Astrocyte (in vitro differentiated cells and primary cell): Measurements from ENCODE around the gene CMPK1. TPM values are rescaled to one million over a fixed set of nuclear protein-coding genes. Genes with fewer than 3 reads are reported as not detected.

Experiments
- DNase-seq: peaks from one replicate; pipeline ENCODE4 v3.0.0-alpha.2; 2010; ENCODE audit warnings: low read depth
- FAIRE-seq: peaks from 2 replicates; lab custom pipeline; 2011; peaks lifted over from hg19 to GRCh38; lab: Jason Lieb, UNC
- H2AFZ ChIP-seq: 2 replicates; pipeline ENCODE4 v1.6.0; 2012; ENCODE audit warnings: low read depth, low read length, inconsistent platforms
- H3K27ac ChIP-seq: 2 replicates; pipeline ENCODE4 v1.5.1; 2011; ENCODE audit warnings: low read depth, low read length, inconsistent platforms
- H3K27me3 ChIP-seq: 2 replicates; pipeline ENCODE4 v1.6.0; 2011; ENCODE audit warnings: low read length, inconsistent platforms; ENCODE audit not compliant: insufficient read depth
- H3K36me3 ChIP-seq: 2 replicates; pipeline ENCODE4 v1.5.1; 2011; ENCODE audit warnings: low read length, inconsistent platforms; ENCODE audit not compliant: insufficient read depth
- H3K4me1 ChIP-seq: 2 replicates; pipeline ENCODE4 v1.5.1; 2011; ENCODE audit warnings: low read length, inconsistent platforms; ENCODE audit not compliant: insufficient read depth
- H3K4me2 ChIP-seq: 2 replicates; pipeline ENCODE4 v1.6.0; 2012; ENCODE audit warnings: low read length, inconsistent platforms
- H3K4me3 ChIP-seq: 2 replicates; pipeline ENCODE4 v1.5.1; 2011; ENCODE audit warnings: low read depth, mild to moderate bottlenecking, low read length, inconsistent platforms; ENCODE audit not compliant: insufficient read depth
- H3K79me2 ChIP-seq: 2 replicates; pipeline ENCODE4 v1.6.0; 2012; ENCODE audit warnings: mild to moderate bottlenecking, low read length, inconsistent platforms; ENCODE audit not compliant: insufficient read depth
- H3K9ac ChIP-seq: 2 replicates; pipeline ENCODE4 v1.6.0; 2012; ENCODE audit warnings: mild to moderate bottlenecking, low read length, inconsistent platforms
- H3K9me3 ChIP-seq: 2 replicates; pipeline ENCODE4 v1.5.1; 2012; ENCODE audit warnings: low read depth, mild to moderate bottlenecking, low read length, inconsistent platforms; ENCODE audit not compliant: insufficient read depth
- H4K20me1 ChIP-seq: 2 replicates; pipeline ENCODE4 v1.6.0; 2012; ENCODE audit warnings: low read length, inconsistent platforms; ENCODE audit not compliant: insufficient read depth
- H3K27ac Mint-ChIP-seq: one replicate; pipeline ENCODE4 v1.8.0; 2021; ENCODE audit warnings: mild to moderate bottlenecking, mixed read lengths; ENCODE audit not compliant: unreplicated experiment
- H3K27me3 Mint-ChIP-seq: one replicate; pipeline ENCODE4 v1.8.0; 2021; ENCODE audit warnings: low read depth, mixed read lengths; ENCODE audit not compliant: unreplicated experiment
- H3K36me3 Mint-ChIP-seq: one replicate; pipeline ENCODE4 v1.8.0; 2021; ENCODE audit warnings: low read depth, mixed read lengths; ENCODE audit not compliant: unreplicated experiment
- H3K4me1 Mint-ChIP-seq: one replicate; pipeline ENCODE4 v1.8.0; 2021; ENCODE audit warnings: low read depth, mixed read lengths; ENCODE audit not compliant: unreplicated experiment
- H3K4me3 Mint-ChIP-seq: one replicate; pipeline ENCODE4 v1.8.0; 2021; ENCODE audit warnings: mild to moderate bottlenecking, moderate library complexity, mixed read lengths; ENCODE audit not compliant: unreplicated experiment
- H3K9me3 Mint-ChIP-seq: one replicate; pipeline ENCODE4 v1.8.0; 2021; ENCODE audit warnings: mild to moderate bottlenecking, mixed read lengths; ENCODE audit not compliant: unreplicated experiment
- CTCF ChIP-seq: IDR thresholded peaks from 2 replicates; pipeline ENCODE4 v1.5.1; 2011; ENCODE audit warnings: low read depth, mild to moderate bottlenecking, inconsistent platforms, low read length, moderate library complexity; ENCODE audit not compliant: insufficient read depth
- EZH2 ChIP-seq: IDR thresholded peaks from 2 replicates; pipeline ENCODE4 v1.6.1; 2012; ENCODE audit warnings: mild to moderate bottlenecking, low read length, inconsistent platforms; ENCODE audit not compliant: insufficient read depth
- total RNA-seq: library from RNA; stranded (reverse); gene quantifications from 2 replicates; pipeline ENCODE4 v1.2.1, GENCODE V29; 2021

The CMPK1 gene
- total RNA-seq, 1 donor from 2014 or later: 136 TPM

- TF ChIP-seq EZH2: no peak
- TF ChIP-seq CTCF: no peak
- Histone ChIP-seq H3K79me2 (no peaks in the 10 kb centered on the region), H3K4me2 (no peak overlapping the region), H3K27ac (no peak overlapping the region), H3K27me3 (peaks cover 12% of the 10 kb centered on the region), H3K4me3 (no peak overlapping the region), H2AFZ (no peak overlapping the region), H3K36me3 (no peaks in the 10 kb centered on the region), H3K9ac (no peak overlapping the region), H4K20me1 (no peaks in the 10 kb centered on the region), H3K9me3 (no peaks in the 10 kb centered on the region), H3K4me1 (peaks cover 13% of the 10 kb centered on the region)
- no peak for DNase-seq
- FAIRE-seq: peak; percentile 26
- H3K27me3 Mint-ChIP-seq: peaks cover 25% of the 10 kb centered on the region
- H3K36me3 Mint-ChIP-seq: no peaks in the 10 kb centered on the region
- no peaks in the 10 kb centered on the region for H3K9me3 Mint-ChIP-seq
- peaks cover 24% of the 10 kb centered on the region for H3K4me1 Mint-ChIP-seq
- no peak overlapping the region for H3K4me3 Mint-ChIP-seq
- H3K27ac Mint-ChIP-seq: no peak overlapping the region
Observed at GRCh38 chr1:47410068-47410455, 76.5 kb downstream of the CMPK1 start.

GRCh38 chr1:47411436-47411835, 77.8 kb downstream of the CMPK1 start:
- Histone ChIP-seq H3K36me3 (no peaks in the 10 kb centered on the region), H3K27ac (no peak overlapping the region), H3K4me1 (peaks cover 13% of the 10 kb centered on the region), H3K9me3 (no peaks in the 10 kb centered on the region), H2AFZ (no peak overlapping the region), H3K4me3 (no peak overlapping the region), H4K20me1 (no peaks in the 10 kb centered on the region), H3K4me2 (no peak overlapping the region), H3K9ac (no peak overlapping the region), H3K79me2 (no peaks in the 10 kb centered on the region), H3K27me3 (peaks cover 22% of the 10 kb centered on the region)
- peaks cover 1% of the 10 kb centered on the region for H3K36me3 Mint-ChIP-seq
- FAIRE-seq: no peak
- H3K4me3 Mint-ChIP-seq: no peak overlapping the region
- TF ChIP-seq EZH2 (no peak), CTCF (no peak)
- H3K4me1 Mint-ChIP-seq: peaks cover 24% of the 10 kb centered on the region
- H3K9me3 Mint-ChIP-seq: no peaks in the 10 kb centered on the region
- peaks cover 27% of the 10 kb centered on the region for H3K27me3 Mint-ChIP-seq
- no peak for DNase-seq
- no peak overlapping the region for H3K27ac Mint-ChIP-seq

- H3K9me3 ChIP-seq: no peaks in the 10 kb centered on the region
- FAIRE-seq (no peak), DNase-seq (no peak)
- H3K9ac ChIP-seq: no peak overlapping the region
- H3K27me3 Mint-ChIP-seq: peaks cover 31% of the 10 kb centered on the region
- H4K20me1 ChIP-seq: no peaks in the 10 kb centered on the region
- H3K27me3 ChIP-seq: peaks cover 27% of the 10 kb centered on the region
- peaks cover 1% of the 10 kb centered on the region for H3K36me3 Mint-ChIP-seq
- no peaks in the 10 kb centered on the region for H3K36me3 ChIP-seq
- no peak overlapping the region for H3K4me2 ChIP-seq
- H3K79me2 ChIP-seq: no peaks in the 10 kb centered on the region
- H3K4me1 Mint-ChIP-seq: peaks cover 24% of the 10 kb centered on the region
- H2AFZ ChIP-seq: no peak overlapping the region
- peaks cover 3% of the 10 kb centered on the region for H3K9me3 Mint-ChIP-seq
- H3K4me3 Mint-ChIP-seq: no peak overlapping the region
- no peak overlapping the region for H3K27ac ChIP-seq
- no peak overlapping the region for H3K4me3 ChIP-seq
- H3K27ac Mint-ChIP-seq: no peak overlapping the region
- H3K4me1 ChIP-seq: peaks cover 13% of the 10 kb centered on the region
- TF ChIP-seq CTCF: no peak
- no peak for TF ChIP-seq EZH2
Observed at GRCh38 chr1:47412437-47412836, 78.8 kb downstream of the CMPK1 start.
